ENCODE results near the gene CHRNA10.

CHRNA10 gene, protein sequence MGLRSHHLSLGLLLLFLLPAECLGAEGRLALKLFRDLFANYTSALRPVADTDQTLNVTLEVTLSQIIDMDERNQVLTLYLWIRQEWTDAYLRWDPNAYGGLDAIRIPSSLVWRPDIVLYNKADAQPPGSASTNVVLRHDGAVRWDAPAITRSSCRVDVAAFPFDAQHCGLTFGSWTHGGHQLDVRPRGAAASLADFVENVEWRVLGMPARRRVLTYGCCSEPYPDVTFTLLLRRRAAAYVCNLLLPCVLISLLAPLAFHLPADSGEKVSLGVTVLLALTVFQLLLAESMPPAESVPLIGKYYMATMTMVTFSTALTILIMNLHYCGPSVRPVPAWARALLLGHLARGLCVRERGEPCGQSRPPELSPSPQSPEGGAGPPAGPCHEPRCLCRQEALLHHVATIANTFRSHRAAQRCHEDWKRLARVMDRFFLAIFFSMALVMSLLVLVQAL

GRCh38 chr11:3671334-3672254 lies at the start of gene CHRNA10:
CHRNA10 (minus strand) TSS chr11:3671384; CDS start chr11:3671312, 72 bp downstream.
- H3K27me3 ChIP-seq (ENCODE audit: control insufficient read depth, insufficient read depth, low read length), result no peaks in the 10 kb centered on the region
- H3K36me3 ChIP-seq (ENCODE audit: control insufficient read depth, insufficient read depth, low read length), result peaks cover 36% of the 10 kb centered on the region
- no peak within 1 kb of the TSS for H3K9ac ChIP-seq (ENCODE audit: low read length)

GRCh38 chr11:3712274-3712673 lies 41.1 kb upstream of the CHRNA10 start:
- no peaks in the 10 kb centered on the region for H3K4me1 ChIP-seq (ENCODE audit: control insufficient read depth, insufficient read depth, low read length)
- no peak overlapping the region for H3K27ac ChIP-seq (ENCODE audit: low read depth, low read length)
- no peak overlapping the region for H3K4me3 ChIP-seq (ENCODE audit: low read length)

More at GRCh38 chr11:3671334-3672254, at the start of gene CHRNA10:
- no peaks in the 10 kb centered on the region for H3K4me1 ChIP-seq (ENCODE audit: control insufficient read depth, insufficient read depth, low read length)
- no peak within 1 kb of the TSS for H3K4me3 ChIP-seq (ENCODE audit: low read length)
- no peak within 1 kb of the TSS for H3K27ac ChIP-seq (ENCODE audit: low read depth, low read length)

DNA sequence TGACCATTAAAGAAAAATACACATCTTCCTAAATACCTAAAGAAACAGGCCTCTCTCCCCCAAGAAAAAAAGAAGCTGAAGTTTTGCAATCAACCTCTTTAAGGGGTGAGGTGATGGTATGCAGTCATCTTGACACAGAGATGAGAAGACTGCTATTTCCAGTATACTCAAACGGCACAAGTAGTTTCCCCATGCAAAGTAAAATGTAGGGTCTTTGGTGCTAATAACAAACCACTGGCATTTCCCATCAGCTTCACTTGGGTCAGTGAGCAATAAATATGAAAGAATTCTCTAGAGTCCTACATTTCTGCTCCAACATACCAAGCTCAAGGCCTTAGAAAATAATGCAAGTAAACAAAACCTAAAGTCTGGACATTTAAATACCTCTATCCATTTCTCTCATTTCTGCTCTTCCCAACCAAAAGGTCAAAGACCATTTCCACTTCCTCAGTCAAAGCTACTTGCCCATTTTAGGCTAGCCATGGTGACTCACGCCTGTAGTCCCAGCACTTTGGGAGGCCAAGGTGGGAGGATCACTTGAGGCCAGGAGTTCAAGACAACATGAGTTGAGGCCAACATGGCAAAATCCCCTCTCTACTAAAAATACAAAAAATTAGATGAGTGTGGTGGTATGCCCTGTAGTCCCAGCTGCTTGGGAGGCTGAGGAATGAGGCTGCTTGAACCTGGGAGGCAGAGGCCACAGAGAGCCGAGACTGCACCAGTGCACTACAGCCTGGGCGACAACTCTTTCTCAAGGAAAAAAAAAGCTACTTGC lies 39.5 kb upstream of the CHRNA10 start:
- no peaks in the 10 kb centered on the region for H3K4me1 ChIP-seq (ENCODE audit: control insufficient read depth, insufficient read depth, low read length)
- H3K36me3 ChIP-seq (ENCODE audit: control insufficient read depth, insufficient read depth, low read length), result peaks cover 28% of the 10 kb centered on the region
- no peaks in the 10 kb centered on the region for H3K27me3 ChIP-seq (ENCODE audit: control insufficient read depth, insufficient read depth, low read length)
- no peak overlapping the region for H3K4me3 ChIP-seq (ENCODE audit: low read length)
- no peak overlapping the region for H3K27ac ChIP-seq (ENCODE audit: low read depth, low read length)
- H3K9ac ChIP-seq (ENCODE audit: low read length), result no peak overlapping the region

More at GRCh38 chr11:3712274-3712673, 41.1 kb upstream of the CHRNA10 start:
- Histone ChIP-seq H3K36me3 (ENCODE audit: control insufficient read depth, insufficient read depth, low read length) (peaks cover 25% of the 10 kb centered on the region), H3K27me3 (ENCODE audit: control insufficient read depth, insufficient read depth, low read length) (no peaks in the 10 kb centered on the region), H3K9ac (ENCODE audit: low read length) (no peak overlapping the region)

GRCh38 chr11:3709977-3710376 lies 38.8 kb upstream of the CHRNA10 start:
- H3K27ac ChIP-seq (ENCODE audit: low read depth, low read length), result no peak overlapping the region
- H3K27me3 ChIP-seq (ENCODE audit: control insufficient read depth, insufficient read depth, low read length), result no peaks in the 10 kb centered on the region
- H3K36me3 ChIP-seq (ENCODE audit: control insufficient read depth, insufficient read depth, low read length), result peaks cover 30% of the 10 kb centered on the region
- H3K4me3 ChIP-seq (ENCODE audit: low read length), result no peak overlapping the region
- H3K9ac ChIP-seq (ENCODE audit: low read length), result no peak overlapping the region
- H3K4me1 ChIP-seq (ENCODE audit: control insufficient read depth, insufficient read depth, low read length), result no peaks in the 10 kb centered on the region

- Histone ChIP-seq H3K27me3 (ENCODE audit: control insufficient read depth, insufficient read depth, low read length) (no peaks in the 10 kb centered on the region), H3K36me3 (ENCODE audit: control insufficient read depth, insufficient read depth, low read length) (peaks cover 30% of the 10 kb centered on the region), H3K27ac (ENCODE audit: low read depth, low read length) (no peak overlapping the region), H3K4me3 (ENCODE audit: low read length) (no peak overlapping the region), H3K9ac (ENCODE audit: low read length) (no peak overlapping the region), H3K4me1 (ENCODE audit: control insufficient read depth, insufficient read depth, low read length) (no peaks in the 10 kb centered on the region)
Observed at GRCh38 chr11:3707176-3707575, 36.0 kb upstream of the CHRNA10 start.

DNA sequence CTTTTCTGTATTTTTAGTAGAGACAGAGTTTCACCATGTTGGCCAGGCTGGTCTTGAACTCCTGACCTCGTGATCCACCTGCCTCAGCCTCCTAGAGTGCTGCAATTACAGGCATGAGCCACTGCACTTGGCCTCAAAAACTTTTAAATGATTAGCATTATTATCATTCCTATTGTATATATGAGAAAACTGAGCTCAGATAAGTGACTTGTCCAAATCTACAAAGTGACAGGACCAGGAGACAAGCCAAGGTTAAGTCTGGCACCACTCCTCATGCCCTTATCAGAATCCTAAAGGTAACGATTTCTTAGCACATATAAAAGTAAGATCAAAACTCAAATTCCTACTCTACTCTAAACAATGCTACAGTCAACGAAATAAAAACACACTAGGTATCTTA lies 32.2 kb upstream of the CHRNA10 start:
- Histone ChIP-seq H3K9ac (ENCODE audit: low read length) (no peak overlapping the region), H3K36me3 (ENCODE audit: control insufficient read depth, insufficient read depth, low read length) (peaks cover 33% of the 10 kb centered on the region), H3K27ac (ENCODE audit: low read depth, low read length) (no peak overlapping the region), H3K4me3 (ENCODE audit: low read length) (no peak overlapping the region), H3K27me3 (ENCODE audit: control insufficient read depth, insufficient read depth, low read length) (no peaks in the 10 kb centered on the region), H3K4me1 (ENCODE audit: control insufficient read depth, insufficient read depth, low read length) (no peaks in the 10 kb centered on the region)

DNA sequence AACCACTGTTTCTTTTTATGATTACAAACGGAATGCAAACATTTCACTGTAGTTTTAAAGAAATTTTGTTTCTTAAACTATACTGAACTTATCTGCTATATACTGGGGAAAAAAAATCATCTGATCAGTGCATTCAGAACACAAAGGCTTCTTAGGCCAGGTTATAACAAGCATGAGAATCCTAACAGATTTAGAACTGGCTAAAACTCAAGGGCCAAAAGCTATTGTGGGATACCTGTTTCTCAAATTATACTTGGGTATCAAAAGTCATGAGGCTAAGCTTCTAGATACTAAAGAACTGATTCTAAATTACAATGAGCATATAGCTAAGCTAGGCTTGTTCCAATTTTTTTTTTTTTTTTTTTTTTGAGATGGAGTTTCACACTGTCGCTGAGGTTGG lies 29.7 kb upstream of the CHRNA10 start:
- H3K4me1 ChIP-seq (ENCODE audit: control insufficient read depth, insufficient read depth, low read length), result no peaks in the 10 kb centered on the region
- H3K4me3 ChIP-seq (ENCODE audit: low read length), result no peak overlapping the region
- no peak overlapping the region for H3K27ac ChIP-seq (ENCODE audit: low read depth, low read length)
- H3K9ac ChIP-seq (ENCODE audit: low read length), result no peak overlapping the region
- peaks cover 33% of the 10 kb centered on the region for H3K36me3 ChIP-seq (ENCODE audit: control insufficient read depth, insufficient read depth, low read length)
- H3K27me3 ChIP-seq (ENCODE audit: control insufficient read depth, insufficient read depth, low read length), result no peaks in the 10 kb centered on the region

DNA sequence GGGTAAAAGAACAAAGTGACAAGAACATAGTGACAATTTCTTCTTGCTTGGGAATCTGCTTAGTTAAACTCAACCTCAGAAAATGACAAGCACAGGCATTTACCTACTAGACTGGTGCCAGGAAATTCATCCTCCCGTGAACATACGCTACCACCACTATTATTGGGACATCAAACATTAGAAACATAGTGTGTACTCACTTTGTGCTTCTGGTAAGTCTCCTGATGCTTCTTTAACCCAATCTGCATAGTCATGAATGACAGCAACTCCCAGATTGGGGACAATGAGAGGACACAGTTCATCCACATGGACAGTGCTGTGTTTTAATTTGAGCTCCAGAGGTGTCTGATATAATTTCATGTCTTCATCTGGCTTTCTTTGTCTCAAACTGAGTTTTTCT lies 29.2 kb upstream of the CHRNA10 start:
- Histone ChIP-seq H3K4me3 (ENCODE audit: low read length) (no peak overlapping the region), H3K36me3 (ENCODE audit: control insufficient read depth, insufficient read depth, low read length) (peaks cover 32% of the 10 kb centered on the region), H3K27ac (ENCODE audit: low read depth, low read length) (no peak overlapping the region), H3K27me3 (ENCODE audit: control insufficient read depth, insufficient read depth, low read length) (no peaks in the 10 kb centered on the region), H3K9ac (ENCODE audit: low read length) (no peak overlapping the region), H3K4me1 (ENCODE audit: control insufficient read depth, insufficient read depth, low read length) (no peaks in the 10 kb centered on the region)

DNA sequence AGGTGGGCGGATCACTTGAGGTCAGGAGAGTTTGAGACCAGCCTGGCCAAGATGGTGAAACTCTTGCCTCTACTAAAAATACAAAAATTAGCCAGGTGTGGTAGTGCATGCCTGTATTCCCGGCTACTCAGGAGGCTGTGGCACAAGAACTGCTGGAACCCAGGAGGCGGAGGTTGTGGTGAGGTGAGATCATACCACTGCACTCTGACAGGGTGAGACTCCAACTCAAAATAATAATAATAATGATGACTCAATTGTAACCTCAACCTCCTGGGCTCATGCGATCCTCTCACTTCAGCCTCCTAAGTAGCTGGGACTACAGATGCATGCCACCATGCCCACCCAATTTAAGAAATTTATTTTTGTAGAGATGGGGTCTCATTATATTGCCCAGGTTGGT lies 15.6 kb upstream of the CHRNA10 start:
- Histone ChIP-seq H3K4me3 (ENCODE audit: low read length) (no peak overlapping the region), H3K27me3 (ENCODE audit: control insufficient read depth, insufficient read depth, low read length) (no peaks in the 10 kb centered on the region), H3K36me3 (ENCODE audit: control insufficient read depth, insufficient read depth, low read length) (peaks cover 34% of the 10 kb centered on the region), H3K4me1 (ENCODE audit: control insufficient read depth, insufficient read depth, low read length) (no peaks in the 10 kb centered on the region), H3K27ac (ENCODE audit: low read depth, low read length) (no peak overlapping the region), H3K9ac (ENCODE audit: low read length) (no peak overlapping the region)

GRCh38 chr11:3685923-3686322 lies 14.7 kb upstream of the CHRNA10 start:
- Histone ChIP-seq H3K4me1 (ENCODE audit: control insufficient read depth, insufficient read depth, low read length) (no peaks in the 10 kb centered on the region), H3K9ac (ENCODE audit: low read length) (no peak overlapping the region), H3K27me3 (ENCODE audit: control insufficient read depth, insufficient read depth, low read length) (no peaks in the 10 kb centered on the region), H3K27ac (ENCODE audit: low read depth, low read length) (no peak overlapping the region), H3K36me3 (ENCODE audit: control insufficient read depth, insufficient read depth, low read length) (peaks cover 37% of the 10 kb centered on the region), H3K4me3 (ENCODE audit: low read length) (no peak overlapping the region)

- Histone ChIP-seq H3K4me1 (ENCODE audit: control insufficient read depth, insufficient read depth, low read length) (no peaks in the 10 kb centered on the region), H3K9ac (ENCODE audit: low read length) (no peak overlapping the region), H3K4me3 (ENCODE audit: low read length) (no peak overlapping the region), H3K27me3 (ENCODE audit: control insufficient read depth, insufficient read depth, low read length) (no peaks in the 10 kb centered on the region), H3K36me3 (ENCODE audit: control insufficient read depth, insufficient read depth, low read length) (peaks cover 36% of the 10 kb centered on the region), H3K27ac (ENCODE audit: low read depth, low read length) (no peak overlapping the region)
Observed at GRCh38 chr11:3684819-3685172, 13.6 kb upstream of the CHRNA10 start.

Data from rectal smooth muscle tissue (tissue), 1 donor.